ENCODE measurements around the gene PCP4. TPM values are rescaled to one million over a fixed set of nuclear protein-coding genes. Genes with fewer than 3 reads are reported as not detected.

PCP4 gene
- polyA plus RNA-seq, 3 donors: 13.0 to 17.1 (median 13.2) TPM

GRCh38 chr21:39968010-39968409 lies 100.8 kb downstream of the PCP4 start:
- no peak for DNase-seq (ENCODE audit: low read depth in 3 of 3, low spot score in 2 of 3)

GRCh38 chr21:39969691-39970364 lies 102.6 kb downstream of the PCP4 start:
- DNase-seq (ENCODE audit: low read depth in 3 of 3, low spot score in 2 of 3): no peak

- DNase-seq (ENCODE audit: low read depth in 3 of 3, low spot score in 2 of 3): no peak
These were observed 104.7 kb downstream of the PCP4 start for GRCh38 chr21:39971956-39972355.

GRCh38 chr21:39972471-39972870 lies 105.2 kb downstream of the PCP4 start:
- no peak for DNase-seq (ENCODE audit: low read depth in 3 of 3, low spot score in 2 of 3)

GRCh38 chr21:39972976-39973770 lies 105.9 kb downstream of the PCP4 start:
- no peak for DNase-seq (ENCODE audit: low read depth in 3 of 3, low spot score in 2 of 3)

- DNase-seq (ENCODE audit: low read depth in 3 of 3, low spot score in 2 of 3): no peak
These were observed 109.6 kb downstream of the PCP4 start for GRCh38 chr21:39976800-39977199.

Other genes starting within 250 kb of the PCP4 start
- gene IGSF5, start 122.3 kb upstream of the PCP4 start, polyA plus RNA-seq (ENCODE audit: insufficient read length in 3 of 3): 1 to 10 TPM in 1 of 3 donors, under 1 TPM in 2; 0.89 to 1.2 (median 0.96) TPM

Data from right renal cortex interstitium (tissue), 3 donors.